ENCODE measurements around the gene HBS1L.

- no peak for TF ChIP-seq CTCF (IDR thresholded peaks at IDR 0.05; ENCODE audit: low read depth, low read length, missing input control)
- TF ChIP-seq ATF3 (IDR thresholded peaks at IDR 0.05): no peak
- TF ChIP-seq MAX (IDR thresholded peaks at IDR 0.05): no peak
- TF ChIP-seq TAF1 (conservative IDR thresholded peaks at IDR 0.05): no peak
- no peak for TF ChIP-seq YY1 (IDR thresholded peaks at IDR 0.05)
- no peak for TF ChIP-seq HNF4A (conservative IDR thresholded peaks at IDR 0.05)
- no peak for TF ChIP-seq RAD21 (IDR thresholded peaks at IDR 0.05)
- TF ChIP-seq JUND (IDR thresholded peaks at IDR 0.05): no peak
- no peak for TF ChIP-seq SP1 (IDR thresholded peaks at IDR 0.05)
- TF ChIP-seq REST (IDR thresholded peaks at IDR 0.05): no peak
- no peak for TF ChIP-seq EGR1 (IDR thresholded peaks at IDR 0.05; ENCODE audit: low read depth in 2 of 2)
- TF ChIP-seq HNF4G (IDR thresholded peaks at IDR 0.05): no peak
Observed at GRCh38 chr6:134945045-134945444, 109.6 kb downstream of the HBS1L start.

Measured in liver (tissue), 3 donors.